ENCODE data around the gene SORCS2.

The SORCS2 gene

GRCh38 chr4:7168106-7168505 lies 24.2 kb upstream of the SORCS2 start:
- H3K36me3 ChIP-seq = no peaks in the 10 kb centered on the region
- no peak for DNase-seq

GRCh38 chr4:7169134-7169533 lies 23.2 kb upstream of the SORCS2 start:
- DNase-seq = no peak
- Histone ChIP-seq H3K4me3 (ENCODE audit: low read depth, low read length) (no peak overlapping the region), H3K27me3 (no peaks in the 10 kb centered on the region), H3K9me3 (no peaks in the 10 kb centered on the region), H3K4me1 (no peaks in the 10 kb centered on the region), H3K36me3 (no peaks in the 10 kb centered on the region)
- no peak for TF ChIP-seq CTCF (IDR thresholded peaks at IDR 0.05; ENCODE audit: low read depth, low read length)

More at GRCh38 chr4:7168106-7168505, 24.2 kb upstream of the SORCS2 start:
- H3K4me1 ChIP-seq = no peaks in the 10 kb centered on the region
- H3K27me3 ChIP-seq = no peaks in the 10 kb centered on the region
- H3K4me3 ChIP-seq (ENCODE audit: low read depth, low read length) = no peak overlapping the region
- H3K9me3 ChIP-seq = no peaks in the 10 kb centered on the region
- TF ChIP-seq CTCF (IDR thresholded peaks at IDR 0.05; ENCODE audit: low read depth, low read length) = no peak

GRCh38 chr4:7170012-7170411 lies 22.3 kb upstream of the SORCS2 start:
- Histone ChIP-seq H3K4me1 (no peaks in the 10 kb centered on the region), H3K27me3 (no peaks in the 10 kb centered on the region), H3K4me3 (ENCODE audit: low read depth, low read length) (no peak overlapping the region), H3K36me3 (no peaks in the 10 kb centered on the region), H3K9me3 (no peaks in the 10 kb centered on the region)
- no peak for DNase-seq
- no peak for TF ChIP-seq CTCF (IDR thresholded peaks at IDR 0.05; ENCODE audit: low read depth, low read length)

GRCh38 chr4:7171191-7171900 lies 21.0 kb upstream of the SORCS2 start:
- H3K9me3 ChIP-seq = no peaks in the 10 kb centered on the region
- H3K27me3 ChIP-seq = no peaks in the 10 kb centered on the region
- no peaks in the 10 kb centered on the region for H3K36me3 ChIP-seq
- no peak overlapping the region for H3K4me3 ChIP-seq (ENCODE audit: low read depth, low read length)
- no peak for DNase-seq
- TF ChIP-seq CTCF (IDR thresholded peaks at IDR 0.05; ENCODE audit: low read depth, low read length) = no peak
- no peaks in the 10 kb centered on the region for H3K4me1 ChIP-seq

GRCh38 chr4:7172508-7172907 lies 19.8 kb upstream of the SORCS2 start:
- Histone ChIP-seq H3K4me1 (no peaks in the 10 kb centered on the region), H3K9me3 (no peaks in the 10 kb centered on the region), H3K36me3 (no peaks in the 10 kb centered on the region), H3K4me3 (ENCODE audit: low read depth, low read length) (no peak overlapping the region), H3K27me3 (no peaks in the 10 kb centered on the region)
- TF ChIP-seq CTCF (IDR thresholded peaks at IDR 0.05; ENCODE audit: low read depth, low read length) = no peak
- DNase-seq = no peak

GRCh38 chr4:7172946-7173345 lies 19.4 kb upstream of the SORCS2 start:
- Histone ChIP-seq H3K27me3 (no peaks in the 10 kb centered on the region), H3K4me3 (ENCODE audit: low read depth, low read length) (no peak overlapping the region), H3K4me1 (no peaks in the 10 kb centered on the region), H3K9me3 (no peaks in the 10 kb centered on the region), H3K36me3 (no peaks in the 10 kb centered on the region)
- DNase-seq = no peak
- TF ChIP-seq CTCF (IDR thresholded peaks at IDR 0.05; ENCODE audit: low read depth, low read length) = no peak

Measured in BE2C (cell line).